ENCODE measurements around the gene DNAJB13. TPM values are rescaled to one million over a fixed set of nuclear protein-coding genes. Genes with fewer than 3 reads are reported as not detected.

Gene DNAJB13
- polyA plus RNA-seq, 10 donors, result 0.15 to 0.95 (median 0.29) TPM; not detected in 1

DNA sequence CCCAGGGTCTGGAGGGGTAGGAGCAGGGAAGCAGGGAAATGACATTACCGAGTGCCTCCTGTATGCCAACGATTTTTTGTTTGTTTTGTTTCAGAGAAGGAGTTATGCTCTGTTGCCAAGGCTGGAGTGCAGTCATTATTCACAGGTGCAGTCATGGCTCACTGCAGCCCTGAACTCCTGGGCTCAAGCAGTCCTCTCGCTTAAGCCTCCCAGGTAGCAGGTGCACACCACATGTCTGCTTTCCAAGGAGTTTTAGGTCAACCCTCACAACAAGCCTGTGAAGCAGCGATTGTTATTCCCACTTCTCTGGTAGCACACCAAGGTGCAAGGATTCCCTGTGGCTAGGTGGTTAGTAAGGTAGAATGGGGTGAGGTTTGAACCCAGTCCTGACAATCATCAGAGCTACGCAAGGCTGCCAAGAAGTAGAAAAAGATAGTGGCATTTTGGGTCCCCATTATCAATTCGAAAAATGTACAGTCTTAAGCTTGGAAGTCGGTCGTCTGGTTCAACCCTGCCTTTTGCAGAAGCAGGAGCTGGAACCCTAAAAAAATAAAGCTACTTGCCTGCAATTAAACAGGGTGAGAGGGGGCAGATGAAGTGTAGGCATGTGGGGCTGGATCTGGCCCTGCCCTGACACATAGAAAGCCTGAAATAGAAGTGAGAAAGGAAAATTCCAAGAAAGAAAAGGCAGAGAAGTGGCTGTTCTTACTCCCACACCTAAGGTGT is 48.9 kb downstream of the DNAJB13 start:
- DNase-seq, result no peak

GRCh38 chr11:74000307-74001133 is 49.7 kb downstream of the DNAJB13 start:
- no peak for DNase-seq

GRCh38 chr11:74001822-74002286 is 51.0 kb downstream of the DNAJB13 start:
- DNase-seq, result no peak

DNA sequence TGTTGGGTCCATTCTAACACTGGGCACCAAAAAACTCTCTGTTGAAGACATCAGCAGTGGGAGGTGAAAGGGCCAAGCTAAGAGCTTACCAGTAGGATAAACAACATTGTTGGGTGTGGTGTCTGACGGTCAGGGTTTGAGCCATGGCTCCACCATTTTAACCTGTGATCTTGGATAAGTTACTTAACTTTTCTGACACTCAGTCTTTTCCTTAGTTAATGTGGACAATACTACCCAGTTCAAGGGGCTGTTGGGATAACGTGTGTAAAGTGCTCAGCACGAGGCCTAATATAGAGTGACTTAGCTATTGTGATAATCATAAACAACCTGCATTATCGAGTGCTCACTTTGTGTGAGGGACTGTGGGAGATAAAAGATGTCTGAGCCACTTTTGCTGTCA is 52.0 kb downstream of the DNAJB13 start:
- DNase-seq, result no peak

DNA sequence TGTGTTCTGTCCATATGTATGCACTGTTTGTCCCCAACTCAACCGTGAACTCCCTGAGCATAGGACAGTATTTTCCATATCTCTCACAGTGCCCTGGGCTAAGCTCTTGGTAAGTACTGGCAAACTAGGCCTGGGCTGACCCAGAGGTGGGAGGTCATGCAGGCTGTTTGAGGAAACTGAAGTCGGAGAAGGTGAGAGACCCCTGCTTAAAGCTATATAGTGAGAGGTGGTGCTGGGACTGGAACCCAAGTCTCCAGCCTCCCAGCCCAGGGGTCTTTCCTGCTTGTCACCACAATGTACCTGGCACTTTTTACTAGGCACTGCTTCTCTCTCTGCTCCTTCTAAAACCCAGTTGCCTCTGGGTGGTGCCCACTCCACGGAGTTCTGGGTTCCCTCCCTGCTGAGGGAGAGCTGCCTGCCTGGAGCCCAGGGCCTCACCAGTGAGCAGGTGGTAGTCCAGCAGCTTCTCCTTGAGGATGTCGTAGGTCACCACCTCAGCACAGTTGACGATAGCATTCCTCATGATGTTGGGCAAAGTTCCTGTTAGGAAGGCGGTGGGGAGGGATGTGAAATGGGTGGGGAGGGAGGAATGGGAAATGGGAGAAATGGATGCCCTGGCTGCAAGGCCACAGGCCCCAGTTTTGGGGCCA is 53.3 kb downstream of the DNAJB13 start:
- no peak for DNase-seq

- no peak for DNase-seq
These were observed 54.2 kb downstream of the DNAJB13 start for GRCh38 chr11:74004759-74005615.

GRCh38 chr11:74005721-74006517 is 55.1 kb downstream of the DNAJB13 start:
- no peak for DNase-seq

- no peak for DNase-seq
These were observed 56.0 kb downstream of the DNAJB13 start for GRCh38 chr11:74006743-74007304.

DNA sequence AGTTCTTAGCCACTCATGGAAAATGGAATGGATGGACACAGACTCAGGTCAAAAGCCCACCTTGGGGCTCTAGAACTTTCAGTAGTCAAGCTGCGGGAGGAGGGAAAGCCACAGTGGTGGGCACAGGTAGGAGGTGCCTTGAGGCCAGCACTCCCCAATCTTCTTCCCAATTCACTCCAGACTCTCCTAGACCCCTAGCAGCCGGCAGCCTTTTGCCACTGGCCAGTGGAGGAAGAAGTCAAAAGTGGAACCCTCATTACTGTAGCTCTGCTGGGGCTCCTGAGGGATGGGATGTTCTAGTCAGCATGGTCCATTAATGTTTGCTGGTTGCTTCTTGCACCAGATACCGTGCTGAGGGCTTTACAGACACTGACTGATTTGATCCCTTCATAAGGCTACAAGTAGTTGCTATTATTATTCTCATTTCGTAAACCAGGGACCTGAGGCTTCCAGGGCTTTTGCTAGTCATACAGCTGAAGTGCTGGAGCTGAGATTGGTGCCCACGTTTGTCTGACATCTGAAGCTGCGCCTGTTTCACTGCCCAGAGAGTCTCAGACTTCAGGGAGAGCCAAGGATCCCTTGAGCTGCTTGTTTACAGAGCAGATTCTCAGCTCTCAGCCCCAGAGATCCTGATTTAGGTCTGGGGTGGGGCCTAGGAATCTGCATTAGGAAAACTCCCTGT is 57.0 kb downstream of the DNAJB13 start:
- no peak for DNase-seq

DNA sequence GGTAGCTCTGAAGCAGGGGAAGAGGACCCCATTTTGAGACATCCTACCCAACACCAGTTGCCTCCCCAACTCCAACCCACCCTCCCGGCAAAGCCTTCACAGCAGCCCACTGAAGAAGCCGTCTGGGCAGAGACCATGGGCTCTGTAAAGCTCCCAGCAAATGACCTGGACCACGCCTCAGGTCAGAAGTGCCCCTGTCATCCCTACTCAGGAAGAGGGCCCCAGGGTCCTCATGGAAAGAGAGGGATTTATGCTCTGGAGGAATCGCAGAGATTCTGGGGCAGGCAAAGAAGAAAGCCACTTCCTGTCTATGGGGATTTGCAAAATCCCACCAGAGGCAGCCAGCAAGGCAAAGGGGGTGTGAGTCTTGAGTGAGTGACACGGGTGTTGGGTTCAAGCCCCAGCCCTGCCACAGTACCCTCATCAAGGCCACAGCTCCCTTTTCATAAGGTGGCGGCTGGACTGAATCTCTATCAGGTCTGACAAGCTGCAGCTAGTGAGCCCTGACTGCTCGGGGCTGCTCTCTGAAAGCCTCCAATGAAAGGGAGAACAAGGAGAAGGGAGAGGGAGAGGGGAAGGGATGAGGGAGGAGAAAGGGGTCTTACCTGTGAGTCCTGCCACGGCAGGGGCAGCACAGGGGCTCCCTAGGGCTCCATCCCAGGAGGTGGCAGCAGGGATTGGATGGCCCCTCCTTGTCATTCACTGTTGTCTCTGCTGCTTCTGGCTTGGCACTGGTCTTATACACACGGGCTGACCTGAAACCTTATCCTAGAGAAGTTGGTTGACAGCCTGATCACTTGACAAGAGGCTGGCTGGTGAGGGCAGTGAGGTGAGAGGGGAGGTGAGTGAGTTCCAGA is 57.8 kb downstream of the DNAJB13 start, which contains the start of gene UCP3:
UCP3 (minus strand) TSS at position 713 of the 857 bp plus-strand sequence. CDS start 2,043 bp downstream, outside the sequence.
- DNase-seq, result no peak

GRCh38 chr11:74009230-74009547 is 58.4 kb downstream of the DNAJB13 start:
- DNase-seq, result no peak

DNA sequence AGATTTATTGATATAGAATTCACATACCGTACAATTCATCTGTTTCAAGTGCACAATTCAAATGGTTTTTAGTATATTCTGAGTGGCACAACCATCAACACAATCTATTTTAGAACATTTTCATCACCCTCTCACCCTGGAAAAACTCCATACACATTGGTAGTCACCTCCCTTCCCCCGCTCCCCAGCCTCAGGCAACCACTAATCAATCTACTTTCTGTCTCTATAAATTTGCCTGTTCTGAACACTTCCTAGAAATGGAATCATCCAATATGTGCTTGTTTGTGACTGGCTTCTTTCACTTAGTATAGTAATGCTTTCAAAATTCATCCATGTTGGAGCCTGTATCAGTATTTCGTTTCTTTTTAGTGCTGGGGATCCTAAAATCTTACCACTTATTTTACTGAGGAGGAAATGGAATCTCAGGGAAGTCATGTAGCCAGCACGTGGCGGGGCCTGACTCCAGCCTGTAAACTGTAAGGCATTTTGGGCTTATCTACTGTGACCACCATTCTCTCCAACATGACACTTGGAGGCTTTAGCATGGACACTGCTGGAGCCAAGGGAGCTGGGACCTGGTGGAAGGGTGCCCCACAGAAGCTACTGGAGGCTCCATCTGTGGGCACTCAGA is 59.0 kb downstream of the DNAJB13 start:
- DNase-seq, result no peak

DNA sequence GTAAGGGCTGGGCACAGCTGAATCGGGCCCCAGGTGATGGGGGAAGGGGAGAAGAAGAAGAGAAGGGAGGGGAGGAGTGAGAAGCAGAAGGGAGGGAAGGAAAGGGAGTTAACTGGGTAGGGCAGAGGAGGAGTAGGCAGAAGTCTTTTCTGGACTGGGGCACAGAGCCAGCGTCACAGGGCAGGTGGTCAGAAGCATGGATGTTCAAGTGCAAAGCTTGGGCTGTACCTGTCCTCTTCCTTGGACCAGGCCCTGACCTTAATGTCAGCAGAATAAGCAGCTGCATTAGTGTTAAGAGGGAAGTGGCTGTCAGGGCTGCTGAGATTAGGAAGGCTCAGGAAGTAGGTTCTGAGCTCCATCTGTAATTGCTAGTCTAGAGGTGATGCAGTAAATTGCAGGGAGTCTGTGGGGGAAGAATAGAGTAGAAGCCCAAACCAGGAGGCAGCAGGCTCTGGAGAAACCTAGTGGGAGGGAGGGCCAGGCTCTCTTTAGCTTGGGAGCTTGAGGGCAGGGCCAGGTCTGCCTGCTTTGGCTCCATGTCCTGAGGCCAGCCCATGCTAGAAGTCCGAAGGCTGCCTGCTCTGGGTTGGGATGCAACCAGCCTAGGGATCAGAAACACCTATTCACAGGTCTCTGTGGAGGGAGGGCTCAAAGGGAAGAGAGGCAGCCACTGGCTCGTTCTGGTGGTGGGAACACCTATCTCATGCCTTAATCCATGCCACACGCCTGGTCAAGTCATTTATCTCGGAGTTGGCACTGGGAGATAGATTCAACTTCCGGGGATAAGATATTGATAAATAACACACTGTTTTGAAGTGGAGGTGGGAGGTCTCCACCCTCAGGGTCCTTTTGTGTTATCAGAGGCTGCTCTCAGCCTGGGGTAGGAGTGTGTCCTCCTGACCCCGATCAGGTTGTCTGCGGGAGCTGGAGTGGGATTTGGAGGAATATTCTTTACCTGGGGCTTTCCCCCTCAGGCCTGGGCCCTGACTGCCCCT is 59.8 kb downstream of the DNAJB13 start:
- DNase-seq, result no peak

- DNase-seq, result no peak
These were observed 60.7 kb downstream of the DNAJB13 start for GRCh38 chr11:74011360-74012073.

DNA sequence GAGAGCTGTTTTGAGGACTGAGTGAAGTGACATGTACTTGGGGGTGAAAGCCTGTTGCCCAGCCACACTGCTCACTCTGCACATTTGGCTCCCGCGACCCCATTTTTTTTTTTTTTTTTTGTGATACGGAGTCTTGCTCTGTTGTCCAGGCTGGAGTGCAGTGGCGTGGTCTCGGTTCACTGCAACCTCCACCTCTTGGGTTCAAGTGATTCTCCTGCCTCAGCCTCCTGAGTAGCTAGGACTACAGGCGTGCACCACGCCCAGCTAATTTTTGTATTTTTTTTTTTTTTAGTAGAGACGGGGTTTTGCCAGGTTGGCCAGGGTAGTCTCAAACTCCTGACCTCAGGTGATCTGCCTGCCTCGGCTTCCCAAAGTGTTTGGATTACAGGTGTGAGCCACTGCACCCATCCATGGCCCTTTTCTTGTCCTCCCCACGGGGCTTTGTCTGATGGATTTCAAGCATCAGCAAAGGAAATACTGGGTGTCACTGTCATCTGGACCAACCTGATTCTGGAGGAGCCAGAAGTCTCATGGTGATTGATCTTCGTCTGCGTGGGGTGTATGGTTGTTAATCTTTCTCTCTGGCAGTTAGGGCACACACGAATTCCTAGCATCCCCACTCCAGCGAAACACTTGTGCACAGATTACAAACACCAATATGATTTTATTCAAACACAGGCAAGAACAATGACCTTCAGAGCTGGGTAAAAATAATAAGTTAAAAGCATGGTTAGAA is 61.4 kb downstream of the DNAJB13 start:
- no peak for DNase-seq

DNA sequence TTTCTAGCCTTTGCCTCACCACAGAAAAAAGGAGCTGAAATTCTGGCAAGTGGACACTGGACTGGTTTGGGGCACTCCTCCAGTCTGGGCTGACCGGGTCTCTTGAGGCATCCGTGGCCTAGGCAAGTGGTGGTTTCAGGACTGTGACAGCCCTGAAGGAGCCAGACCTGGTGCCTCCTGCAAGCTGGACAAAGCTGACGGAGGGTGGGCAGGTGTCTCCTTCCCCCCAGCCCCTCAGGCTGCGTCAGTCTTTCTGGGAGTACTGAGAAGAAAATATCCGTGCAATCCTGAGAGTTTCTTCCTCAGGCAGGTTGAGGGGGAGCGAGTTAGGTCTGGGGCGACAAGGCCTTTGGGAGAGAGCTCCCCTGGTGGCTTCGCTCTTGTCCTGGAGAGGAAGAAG is 62.3 kb downstream of the DNAJB13 start:
- no peak for DNase-seq
